H9 (cell line): ENCODE results near the gene KRT5. TPM values are rescaled to one million over a fixed set of nuclear protein-coding genes. Genes with fewer than 3 reads are reported as not detected.

Experiments used
- DNase-seq: peaks from one replicate; pipeline ENCODE4 v3.0.0-alpha.2; 2017
- H2AFZ ChIP-seq: one replicate; pipeline ENCODE4 v1.6.1; 2013; ENCODE audit warnings: mild to moderate bottlenecking, low read length, control low read depth, moderate library complexity
- H2AK5ac ChIP-seq: 2 replicates; pipeline ENCODE4 v1.6.1; 2013; ENCODE audit warnings: low read length, control low read depth, mixed read lengths; ENCODE audit not compliant: insufficient read length
- H2BK120ac ChIP-seq: one replicate; pipeline ENCODE4 v1.6.1; 2013; ENCODE audit warnings: low read depth, mild to moderate bottlenecking, low read length, control low read depth, inconsistent platforms; ENCODE audit not compliant: poor library complexity, severe bottlenecking
- H2BK12ac ChIP-seq: 2 replicates; pipeline ENCODE4 v1.6.1; 2013; ENCODE audit warnings: low read length, control low read depth, mixed read lengths, low read depth; ENCODE audit not compliant: insufficient read length
- H2BK15ac ChIP-seq: 2 replicates; pipeline ENCODE4 v1.6.1; 2013; ENCODE audit warnings: low read depth, low read length, control low read depth
- H2BK20ac ChIP-seq: one replicate; pipeline ENCODE4 v1.6.1; 2013; ENCODE audit warnings: low read depth, mild to moderate bottlenecking, low read length, control low read depth, inconsistent platforms; ENCODE audit not compliant: poor library complexity, severe bottlenecking
- H2BK5ac ChIP-seq: 2 replicates; pipeline ENCODE4 v1.6.1; 2013; ENCODE audit warnings: low read length, control low read depth, mixed read lengths; ENCODE audit not compliant: insufficient read length
- H3K14ac ChIP-seq: 2 replicates; pipeline ENCODE4 v1.6.1; 2013; ENCODE audit warnings: low read length, control low read depth; ENCODE audit not compliant: insufficient read depth
- H3K18ac ChIP-seq: 2 replicates; pipeline ENCODE4 v1.6.1; 2013; ENCODE audit warnings: low read depth, mild to moderate bottlenecking, mixed read lengths, low read length, control low read depth; ENCODE audit not compliant: insufficient read length
- H3K23ac ChIP-seq: 2 replicates; pipeline ENCODE4 v1.6.1; 2013; ENCODE audit warnings: low read length, control low read depth, mixed read lengths, low read depth; ENCODE audit not compliant: insufficient read length
- H3K23me2 ChIP-seq: 2 replicates; pipeline ENCODE4 v1.6.1; 2013; ENCODE audit warnings: low read depth, mild to moderate bottlenecking, mixed read lengths, low read length, control low read depth; ENCODE audit not compliant: insufficient read length, poor library complexity, severe bottlenecking
- H3K27ac ChIP-seq: 2 replicates; pipeline ENCODE4 v1.5.1; 2013; ENCODE audit warnings: low read length, control low read depth, mixed read lengths, low read depth; ENCODE audit not compliant: insufficient read length
- H3K27me3 ChIP-seq: 2 replicates; pipeline ENCODE4 v1.6.1; 2013; ENCODE audit warnings: low read length, control low read depth, inconsistent platforms; ENCODE audit not compliant: insufficient read depth
- H3K4ac ChIP-seq: 2 replicates; pipeline ENCODE4 v1.6.1; 2013; ENCODE audit warnings: low read depth, mild to moderate bottlenecking, control low read depth, inconsistent platforms, low read length, moderate library complexity
- H3K4me1 ChIP-seq: 2 replicates; pipeline ENCODE4 v1.6.1; 2013; ENCODE audit warnings: low read length, control low read depth, inconsistent platforms; ENCODE audit not compliant: insufficient read depth
- H3K4me2 ChIP-seq: 2 replicates; pipeline ENCODE4 v1.6.1; 2013; ENCODE audit warnings: low read length, control low read depth, mixed read lengths; ENCODE audit not compliant: insufficient read length, insufficient read depth
- H3K56ac ChIP-seq: 2 replicates; pipeline ENCODE4 v1.6.1; 2013; ENCODE audit warnings: low read depth, mild to moderate bottlenecking, mixed read lengths, low read length, control low read depth; ENCODE audit not compliant: insufficient read length
- H3K79me1 ChIP-seq: 2 replicates; pipeline ENCODE4 v1.6.1; 2013; ENCODE audit warnings: low read depth, mild to moderate bottlenecking, moderate library complexity, low read length, control low read depth, inconsistent platforms; ENCODE audit not compliant: insufficient read depth, poor library complexity, severe bottlenecking
- H3K79me2 ChIP-seq: 2 replicates; pipeline ENCODE4 v1.6.1; 2013; ENCODE audit warnings: low read length, control low read depth, inconsistent platforms; ENCODE audit not compliant: insufficient read depth
- H3K9ac ChIP-seq: 2 replicates; pipeline ENCODE4 v1.6.1; 2013; ENCODE audit warnings: low read length, control low read depth, mixed read lengths; ENCODE audit not compliant: insufficient read length; ENCODE audit errors: extremely low read depth
- H3K9me3 ChIP-seq: one replicate; pipeline ENCODE4 v1.6.1; 2013; ENCODE audit warnings: low read depth, low read length, inconsistent platforms; ENCODE audit not compliant: control insufficient read depth
- H3T11ph ChIP-seq: one replicate; pipeline ENCODE4 v1.6.1; 2013; ENCODE audit warnings: mild to moderate bottlenecking, low read length, control low read depth, inconsistent platforms
- H4K20me1 ChIP-seq: one replicate; pipeline ENCODE4 v1.6.1; 2013; ENCODE audit not compliant: control insufficient read depth, insufficient read length, insufficient read depth
- H4K5ac ChIP-seq: 2 replicates; pipeline ENCODE4 v1.6.1; 2013; ENCODE audit warnings: low read depth, mild to moderate bottlenecking, mixed read lengths, low read length, control low read depth; ENCODE audit not compliant: insufficient read length
- H4K8ac ChIP-seq: replicated peaks from 2 replicates; pipeline ENCODE4 v1.6.1; 2013; ENCODE audit warnings: low read length, control low read depth, mixed read lengths, low read depth; ENCODE audit not compliant: insufficient read length
- H4K91ac ChIP-seq: 2 replicates; pipeline ENCODE4 v1.6.1; 2013; ENCODE audit warnings: low read depth, mild to moderate bottlenecking, moderate library complexity, mixed read lengths, low read length, control low read depth; ENCODE audit not compliant: insufficient read length
- H3K27ac Mint-ChIP-seq, 3 experiments: 2 replicates in 2 of 3; 3 replicates in 1 of 3; pipeline ENCODE4 v1.8.0; 2020 to 2021; ENCODE audit warnings: mixed read lengths in 3 of 3, mild to moderate bottlenecking in 1 of 3, moderate library complexity in 1 of 3
- H3K27me3 Mint-ChIP-seq: 2 replicates; pipeline ENCODE4 v1.8.0; 2021; ENCODE audit warnings: low read depth, mild to moderate bottlenecking, moderate library complexity, mixed read lengths
- H3K36me3 Mint-ChIP-seq, 3 experiments: 2 replicates in 2 of 3; 3 replicates in 1 of 3; pipeline ENCODE4 v1.8.0; 2020 to 2021; ENCODE audit warnings: low read depth in 3 of 3, mixed read lengths in 3 of 3; ENCODE audit not compliant: insufficient read depth in 1 of 3
- H3K4me1 Mint-ChIP-seq, 2 experiments: 2 replicates each; pipeline ENCODE4 v1.8.0; 2020; ENCODE audit warnings: mixed read lengths in 2 of 2
- H3K4me3 Mint-ChIP-seq, 2 experiments: 2 replicates in 1 of 2; 3 replicates in 1 of 2; pipeline ENCODE4 v1.8.0; 2020 to 2021; ENCODE audit warnings: mild to moderate bottlenecking in 2 of 2, mixed read lengths in 2 of 2, moderate library complexity in 1 of 2
- H3K9me3 Mint-ChIP-seq, 2 experiments: 2 replicates in 1 of 2; 3 replicates in 1 of 2; pipeline ENCODE4 v1.8.0; 2020; ENCODE audit warnings: mild to moderate bottlenecking in 2 of 2, mixed read lengths in 2 of 2, moderate library complexity in 1 of 2
- CTCF ChIP-seq: fragments of 200-600 bp; sonication (generic); conservative IDR thresholded peaks from 3 replicates; pipeline ENCODE4 v1.8.0; 2021; ENCODE audit warnings: antibody characterized with exemption, mild to moderate bottlenecking
- WGBS: extraction: QIAGEN DNeasy Blood & Tissue Kit; methylation state at CpG from one replicate; pipeline ENCODE4 v1.1.7; 2013; ENCODE audit warnings: missing lambda C conversion rate, low lambda C conversion rate, mixed read lengths; ENCODE audit not compliant: insufficient read length; ENCODE audit errors: extremely low coverage; 5-methylcytosine and 5-hydroxymethylcytosine counted together
- total RNA-seq: library from RNA; stranded (reverse); gene quantifications from 2 replicates; pipeline ENCODE4 v1.2.1, GENCODE V29; 2021

The KRT5 gene
- total RNA-seq, 1 experiment from 2014 or later = not detected

GRCh38 chr12:52517888-52518287 lies 2.3 kb downstream of the KRT5 start:
- Histone ChIP-seq H4K20me1 (no peaks in the 10 kb centered on the region), H3K9ac (no peak overlapping the region), H3K4me2 (no peak overlapping the region), H3K4me1 (no peaks in the 10 kb centered on the region), H3K27ac (no peak overlapping the region), H2AK5ac (no peak overlapping the region), H3K23ac (no peak overlapping the region), H2BK5ac (no peak overlapping the region), H4K8ac (no peak overlapping the region), H2BK12ac (no peak overlapping the region), H3K79me2 (no peaks in the 10 kb centered on the region), H3K14ac (no peak overlapping the region), H2BK20ac (no peak overlapping the region), H3K79me1 (no peaks in the 10 kb centered on the region), H3K18ac (no peak overlapping the region), H3K9me3 (no peaks in the 10 kb centered on the region), H3K27me3 (no peaks in the 10 kb centered on the region), H2BK120ac (no peak overlapping the region), H2AFZ (no peak overlapping the region), H3K56ac (no peak overlapping the region), H3T11ph (no peak overlapping the region), H4K5ac (no peak overlapping the region), H2BK15ac (no peak overlapping the region), H4K91ac (no peak overlapping the region), H3K23me2 (no peaks in the 10 kb centered on the region), H3K4ac (no peak overlapping the region)
- no peak for TF ChIP-seq CTCF
- H3K36me3 Mint-ChIP-seq = no peaks in the 10 kb centered on the region
- no CpG with 5 or more reads among the region's 5 CpGs for WGBS
- DNase-seq = no peak
- H3K27ac Mint-ChIP-seq = no peak overlapping the region
- no peaks in the 10 kb centered on the region; a peak in 2 of 5 replicates for H3K9me3 Mint-ChIP-seq
- peaks cover 6% of the 10 kb centered on the region for H3K27me3 Mint-ChIP-seq
- H3K4me1 Mint-ChIP-seq = peaks cover 15 to 20% of the 10 kb centered on the region in 2 experiments
- no peak overlapping the region for H3K4me3 Mint-ChIP-seq
